Activated T-helper 1 cell treated with anti-CD3 and anti-CD28 coated beads, Interleukin-12 subunit alpha, Interleukin-12 subunit beta, Interleukin-2, Interleukin-4 antibody, amounts not matched to agents 30 ng/mL and 10 ng/mL and 1 ng/mL, durations not matched to agents 14 hours and 24 hours and 36 hours (primary cell): ENCODE data around the gene COX6A1. TPM values are rescaled to one million over a fixed set of nuclear protein-coding genes. Genes with fewer than 3 reads are reported as not detected.
"Not testable (repeated sequence)": the region's sequence is repeated elsewhere in the genome, so short reads cannot be mapped to it uniquely, and the experiment has no call there.

Source experiments
- DNase-seq: peaks from one replicate; pipeline ENCODE4 v3.0.0; 2021; ENCODE audit warnings: low spot score
- H3K27ac Mint-ChIP-seq: one replicate; pipeline ENCODE4 v1.8.0; 2021; ENCODE audit warnings: mild to moderate bottlenecking, mixed read lengths
- H3K27me3 Mint-ChIP-seq: one replicate; pipeline ENCODE4 v1.8.0; 2022; ENCODE audit warnings: mild to moderate bottlenecking, moderate library complexity, mixed read lengths; ENCODE audit not compliant: insufficient read depth
- H3K36me3 Mint-ChIP-seq: one replicate; pipeline ENCODE4 v1.8.0; 2021; ENCODE audit warnings: low read depth, mixed read lengths
- H3K4me1 Mint-ChIP-seq: one replicate; pipeline ENCODE4 v1.8.0; 2021; ENCODE audit warnings: low read depth, mixed read lengths
- H3K4me3 Mint-ChIP-seq: one replicate; pipeline ENCODE4 v1.8.0; 2021; ENCODE audit warnings: mild to moderate bottlenecking, moderate library complexity, mixed read lengths
- H3K9me3 Mint-ChIP-seq: one replicate; pipeline ENCODE4 v1.8.0; 2021; ENCODE audit warnings: mixed read lengths
- intact Hi-C: fragments of 100-400 bp; cut with micrococcal nuclease; formaldehyde crosslinking; loops from one replicate; pipeline ENCODE4 v1.15.1; 2024
- total RNA-seq: library from RNA; stranded (reverse); gene quantifications from 2 replicates; pipeline ENCODE4 v1.2.3, GENCODE V29; 2022

Gene COX6A1
- total RNA-seq, 1 donor from 2014 or later, result 352 TPM

GRCh38 chr12:120439646-120440247 lies 1.8 kb downstream of the COX6A1 start:
- Mint-ChIP-seq H3K4me3 (peak overlapping the region; percentile 64), H3K4me1 (peaks cover 29% of the 10 kb centered on the region), H3K9me3 (no peaks in the 10 kb centered on the region), H3K36me3 (peaks cover 33% of the 10 kb centered on the region), H3K27me3 (no peaks in the 10 kb centered on the region), H3K27ac (no peak overlapping the region)
- intact Hi-C loops, result loop anchor here (1.0 to 10.0 kb wide), 10 partner anchors 57 to 595 kb away; partner anchors contain the start of genes DYNLL1, MLEC, OASL and RAB35
- peak; percentile 52 for DNase-seq

GRCh38 chr12:120444676-120445075 lies 6.8 kb downstream of the COX6A1 start:
- no peaks in the 10 kb centered on the region for H3K27me3 Mint-ChIP-seq
- H3K9me3 Mint-ChIP-seq, result no peaks in the 10 kb centered on the region
- intact Hi-C loops, result no loop called here
- peaks cover 42% of the 10 kb centered on the region for H3K36me3 Mint-ChIP-seq
- peaks cover 33% of the 10 kb centered on the region for H3K4me1 Mint-ChIP-seq
- peak overlapping the region; percentile 44 for H3K27ac Mint-ChIP-seq
- peak overlapping the region; percentile 97 for H3K4me3 Mint-ChIP-seq
- DNase-seq, result no peak

DNA sequence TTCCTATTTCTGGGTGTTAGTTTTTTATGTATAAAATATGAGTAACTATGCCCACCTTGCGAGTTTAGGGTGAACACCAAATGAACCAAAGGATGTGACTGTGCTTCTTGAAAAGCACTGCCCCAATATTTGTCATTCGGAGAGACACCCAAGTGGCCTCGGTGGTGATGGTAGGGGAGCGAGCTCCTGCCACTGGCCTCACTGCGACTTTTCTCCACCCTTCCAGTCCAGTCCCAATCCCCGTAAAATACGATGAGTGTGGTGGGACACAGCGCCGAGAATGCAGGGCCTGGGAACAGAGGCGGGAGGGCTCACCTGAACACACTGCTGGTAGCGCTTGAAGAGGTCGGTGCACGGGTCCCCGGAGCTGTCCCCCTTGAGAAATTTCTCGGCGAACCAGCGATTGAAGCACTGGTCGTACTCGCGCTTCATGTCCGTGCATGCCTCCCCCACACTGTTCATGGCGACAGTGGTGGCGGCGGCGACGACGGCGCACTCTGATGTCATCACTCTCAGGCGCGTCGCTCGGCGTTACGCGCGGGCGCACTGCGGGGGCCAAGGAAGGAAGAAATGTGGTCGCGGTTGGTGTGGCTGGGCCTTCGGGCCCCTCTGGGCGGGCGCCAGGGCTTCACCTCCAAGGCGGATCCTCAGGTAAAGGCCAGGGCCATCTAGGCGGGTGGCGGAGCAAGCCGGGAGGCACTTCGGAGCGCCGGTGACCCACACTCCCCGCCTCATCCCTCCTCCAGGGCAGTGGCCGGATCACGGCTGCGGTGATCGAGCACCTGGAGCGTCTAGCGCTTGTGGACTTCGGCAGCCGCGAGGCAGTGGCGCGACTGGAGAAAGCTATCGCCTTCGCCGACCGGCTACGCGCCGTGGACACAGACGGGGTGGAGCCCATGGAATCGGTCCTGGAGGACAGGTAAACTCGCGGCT lies 8.3 kb downstream of the COX6A1 start, which contains the start of the genes GATC and TRIAP1:
GATC (plus strand) TSS at position 534 of the 933 bp plus-strand sequence; CDS start at position 571, 37 bp downstream.
TRIAP1 (minus strand) TSS at position 474 of the 933 bp plus-strand sequence; CDS start at position 462, 12 bp downstream.
- Mint-ChIP-seq H3K4me3 (peak within 1 kb of the TSS; percentile 97), H3K27me3 (no peaks in the 10 kb centered on the region), H3K27ac (peak within 1 kb of the TSS; percentile 99), H3K36me3 (peaks cover 38% of the 10 kb centered on the region), H3K9me3 (no peaks in the 10 kb centered on the region), H3K4me1 (peaks cover 24% of the 10 kb centered on the region)
- intact Hi-C loops, result loop anchor here (1.0 to 2.0 kb wide), 3 partner anchors 8 to 51 kb away; partner anchors contain the start of genes COX6A1 and DYNLL1
- DNase-seq, result peak; percentile 87

GRCh38 chr12:120446844-120447178 lies 8.9 kb downstream of the COX6A1 start:
- H3K4me1 Mint-ChIP-seq, result peaks cover 24% of the 10 kb centered on the region
- peak overlapping the region; percentile 99 for H3K27ac Mint-ChIP-seq
- H3K27me3 Mint-ChIP-seq, DNase-seq, H3K9me3 Mint-ChIP-seq: not testable (repeated sequence)
- H3K4me3 Mint-ChIP-seq, result peak overlapping the region; percentile 97
- peaks cover 38% of the 10 kb centered on the region for H3K36me3 Mint-ChIP-seq
- intact Hi-C loops, result loop anchor here (1.0 to 2.0 kb wide), 3 partner anchors 9 to 50 kb away; partner anchors contain the start of genes COX6A1 and DYNLL1

GRCh38 chr12:120447992-120448391 lies 10.1 kb downstream of the COX6A1 start:
- Mint-ChIP-seq H3K27ac (peak overlapping the region; percentile 96), H3K9me3 (no peaks in the 10 kb centered on the region), H3K4me1 (peaks cover 24% of the 10 kb centered on the region), H3K36me3 (peaks cover 34% of the 10 kb centered on the region), H3K4me3 (peak overlapping the region; percentile 97), H3K27me3 (no peaks in the 10 kb centered on the region)
- no peak for DNase-seq
- intact Hi-C loops, result loop anchor here (2.0 kb wide), 1 partner anchor 49 kb away; the partner anchor contains the start of gene DYNLL1

GRCh38 chr12:120452524-120452923 lies 14.6 kb downstream of the COX6A1 start:
- H3K27ac Mint-ChIP-seq, intact Hi-C loops, DNase-seq, H3K9me3 Mint-ChIP-seq, H3K27me3 Mint-ChIP-seq, H3K4me3 Mint-ChIP-seq: not testable (repeated sequence)
- Mint-ChIP-seq H3K4me1 (peaks cover 17% of the 10 kb centered on the region), H3K36me3 (peaks cover 37% of the 10 kb centered on the region)

DNA sequence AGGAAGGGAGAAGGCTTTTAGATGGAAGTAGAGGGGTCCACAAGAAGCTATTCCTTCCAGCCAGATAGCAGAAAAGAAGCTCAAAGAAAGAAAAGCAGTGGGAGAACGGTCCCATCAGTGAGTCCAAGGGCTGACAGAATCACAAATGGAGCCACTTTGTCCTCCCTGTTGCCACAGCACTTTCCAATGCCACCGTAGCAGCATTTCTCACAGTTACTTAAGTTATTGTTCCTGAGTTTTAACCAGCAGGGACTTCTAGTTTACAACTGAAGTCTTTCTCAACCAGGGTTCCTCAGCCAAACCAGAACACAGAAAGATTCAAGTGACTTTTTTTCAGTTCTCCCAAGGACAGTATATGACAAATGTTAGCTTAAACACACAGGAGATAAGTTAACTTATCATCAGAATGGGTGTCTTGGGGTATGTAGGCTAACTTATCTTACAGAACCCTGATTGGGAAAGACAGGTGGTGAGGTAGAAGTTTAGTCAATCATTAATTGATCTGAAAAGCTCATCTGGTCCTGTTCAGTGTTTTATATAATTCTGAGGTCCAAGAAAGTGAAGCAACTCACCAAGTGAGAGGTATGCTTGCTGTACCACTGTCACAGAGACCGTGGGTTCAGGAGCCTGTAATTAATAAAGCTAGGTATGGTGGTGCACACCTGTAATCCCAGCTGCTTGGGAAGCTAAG lies 15.3 kb downstream of the COX6A1 start:
- H3K4me3 Mint-ChIP-seq, result no peak overlapping the region

DNA sequence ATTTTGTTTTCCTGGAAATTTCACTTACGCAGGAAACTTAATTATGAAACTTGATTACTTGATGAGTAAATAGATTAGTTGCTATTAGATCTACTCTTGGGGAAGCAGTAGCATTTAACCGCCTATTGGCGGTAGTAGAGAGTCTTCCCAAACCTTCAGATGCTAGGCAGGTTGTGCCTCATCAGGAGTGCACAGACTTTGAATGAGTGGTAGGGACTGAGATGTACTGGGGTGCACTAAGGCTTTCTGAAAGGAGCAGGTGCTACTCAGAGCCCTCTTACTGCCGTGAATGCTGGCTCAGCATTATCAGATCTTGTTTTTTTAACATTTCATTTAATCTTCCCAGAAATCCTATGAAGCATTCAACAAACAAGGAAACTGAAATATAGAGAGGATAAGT lies 16.1 kb downstream of the COX6A1 start:
- no peaks in the 10 kb centered on the region for H3K9me3 Mint-ChIP-seq
- peaks cover 34% of the 10 kb centered on the region for H3K36me3 Mint-ChIP-seq
- no peak overlapping the region for H3K27ac Mint-ChIP-seq
- no peak overlapping the region for H3K4me3 Mint-ChIP-seq
- DNase-seq, result no peak
- intact Hi-C loops, result no loop called here
- no peaks in the 10 kb centered on the region for H3K27me3 Mint-ChIP-seq
- H3K4me1 Mint-ChIP-seq, result peaks cover 13% of the 10 kb centered on the region

More for the DNA sequence above, 15.3 kb downstream of the COX6A1 start:
- Mint-ChIP-seq H3K4me1 (peaks cover 13% of the 10 kb centered on the region), H3K36me3 (peaks cover 31% of the 10 kb centered on the region), H3K27ac (no peak overlapping the region), H3K9me3 (no peaks in the 10 kb centered on the region), H3K27me3 (no peaks in the 10 kb centered on the region)
- intact Hi-C loops, result no loop called here
- DNase-seq, result no peak

- no peak overlapping the region for H3K27ac Mint-ChIP-seq
- no peak overlapping the region for H3K4me3 Mint-ChIP-seq
- intact Hi-C loops, result no loop called here
Measured at GRCh38 chr12:120455302-120455701, 17.4 kb downstream of the COX6A1 start.

GRCh38 chr12:120457133-120457532 lies 19.2 kb downstream of the COX6A1 start:
- Mint-ChIP-seq H3K27ac (no peak overlapping the region), H3K4me1 (peaks cover 13% of the 10 kb centered on the region), H3K27me3 (no peaks in the 10 kb centered on the region), H3K4me3 (no peak overlapping the region), H3K9me3 (no peaks in the 10 kb centered on the region), H3K36me3 (peaks cover 44% of the 10 kb centered on the region)
- intact Hi-C loops, result no loop called here
- DNase-seq, result no peak

More at GRCh38 chr12:120455302-120455701, 17.4 kb downstream of the COX6A1 start:
- DNase-seq, result no peak
- Mint-ChIP-seq H3K9me3 (no peaks in the 10 kb centered on the region), H3K36me3 (peaks cover 38% of the 10 kb centered on the region), H3K27me3 (no peaks in the 10 kb centered on the region), H3K4me1 (peaks cover 13% of the 10 kb centered on the region)

DNA sequence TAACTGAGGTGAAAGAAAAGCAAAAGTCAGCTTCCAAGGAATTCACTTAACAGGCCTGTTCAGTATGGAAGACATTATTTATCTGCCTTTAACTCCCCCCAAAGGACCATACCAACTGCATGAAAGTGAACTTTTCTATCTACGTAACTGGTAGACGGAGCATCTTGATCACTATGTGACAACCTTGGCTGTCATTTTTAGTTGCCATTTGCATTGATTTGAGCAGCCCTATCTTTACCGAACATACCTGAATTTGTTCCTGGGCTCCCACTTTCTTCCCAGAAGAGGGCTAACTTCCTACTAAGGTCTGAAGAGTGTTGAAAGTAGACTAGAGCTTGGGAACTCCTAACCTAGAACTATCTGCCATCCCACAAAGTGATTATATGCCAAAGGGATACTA lies 22.2 kb downstream of the COX6A1 start:
- Mint-ChIP-seq H3K4me1 (peaks cover 8% of the 10 kb centered on the region), H3K9me3 (no peaks in the 10 kb centered on the region), H3K36me3 (peaks cover 69% of the 10 kb centered on the region), H3K27me3 (no peaks in the 10 kb centered on the region), H3K27ac (peak overlapping the region; percentile 31), H3K4me3 (no peak overlapping the region)
- intact Hi-C loops, result loop anchor here (10.0 kb wide), 1 partner anchor 235 kb away; no protein-coding TSS in a partner anchor
- DNase-seq, result no peak

DNA sequence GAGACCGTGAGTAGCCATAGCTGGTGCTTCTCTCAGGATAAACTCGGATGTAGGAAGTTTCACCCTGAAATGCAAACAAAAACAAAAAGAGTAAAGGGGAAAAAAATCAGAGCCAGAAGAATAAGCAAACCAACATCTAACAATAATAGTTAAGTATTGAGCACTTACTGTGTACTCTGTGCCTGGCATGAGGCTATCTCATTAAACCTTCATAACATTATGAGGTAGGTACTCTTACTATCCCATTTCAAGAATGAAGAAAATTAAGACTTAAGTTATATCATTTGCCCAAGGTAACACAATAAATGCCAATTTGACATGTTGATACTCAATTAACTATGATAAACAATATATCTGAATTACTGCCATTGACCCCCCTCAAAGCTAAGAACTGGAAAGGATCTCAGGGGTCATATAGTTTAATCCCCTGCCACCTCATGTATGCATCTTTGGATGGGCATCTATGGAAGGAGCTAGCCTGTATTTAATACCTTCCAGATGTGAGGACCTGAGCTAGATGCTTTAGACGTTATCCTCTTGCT lies 24.3 kb downstream of the COX6A1 start:
- intact Hi-C loops, result loop anchor here (10.0 kb wide), 1 partner anchor 237 kb away; no protein-coding TSS in a partner anchor
- Mint-ChIP-seq H3K27me3 (no peaks in the 10 kb centered on the region), H3K27ac (no peak overlapping the region), H3K4me3 (no peak overlapping the region), H3K4me1 (peaks cover 14% of the 10 kb centered on the region), H3K36me3 (peaks cover 64% of the 10 kb centered on the region), H3K9me3 (no peaks in the 10 kb centered on the region)
- DNase-seq, result no peak
